ENCODE data around the gene SPATA20.

The SPATA20 gene

GRCh38 chr17:50571681-50572080, 24.7 kb downstream of the SPATA20 start:
- H3K4me3 ChIP-seq (ENCODE audit: low read depth, low read length): no peak overlapping the region
- TF ChIP-seq, protein P1, sequence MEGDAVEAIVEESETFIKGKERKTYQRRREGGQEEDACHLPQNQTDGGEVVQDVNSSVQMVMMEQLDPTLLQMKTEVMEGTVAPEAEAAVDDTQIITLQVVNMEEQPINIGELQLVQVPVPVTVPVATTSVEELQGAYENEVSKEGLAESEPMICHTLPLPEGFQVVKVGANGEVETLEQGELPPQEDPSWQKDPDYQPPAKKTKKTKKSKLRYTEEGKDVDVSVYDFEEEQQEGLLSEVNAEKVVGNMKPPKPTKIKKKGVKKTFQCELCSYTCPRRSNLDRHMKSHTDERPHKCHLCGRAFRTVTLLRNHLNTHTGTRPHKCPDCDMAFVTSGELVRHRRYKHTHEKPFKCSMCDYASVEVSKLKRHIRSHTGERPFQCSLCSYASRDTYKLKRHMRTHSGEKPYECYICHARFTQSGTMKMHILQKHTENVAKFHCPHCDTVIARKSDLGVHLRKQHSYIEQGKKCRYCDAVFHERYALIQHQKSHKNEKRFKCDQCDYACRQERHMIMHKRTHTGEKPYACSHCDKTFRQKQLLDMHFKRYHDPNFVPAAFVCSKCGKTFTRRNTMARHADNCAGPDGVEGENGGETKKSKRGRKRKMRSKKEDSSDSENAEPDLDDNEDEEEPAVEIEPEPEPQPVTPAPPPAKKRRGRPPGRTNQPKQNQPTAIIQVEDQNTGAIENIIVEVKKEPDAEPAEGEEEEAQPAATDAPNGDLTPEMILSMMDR (IDR thresholded peaks at IDR 0.05; ENCODE audit: borderline replicate concordance, insufficient read depth, low read depth, low read length): no peak

DNA sequence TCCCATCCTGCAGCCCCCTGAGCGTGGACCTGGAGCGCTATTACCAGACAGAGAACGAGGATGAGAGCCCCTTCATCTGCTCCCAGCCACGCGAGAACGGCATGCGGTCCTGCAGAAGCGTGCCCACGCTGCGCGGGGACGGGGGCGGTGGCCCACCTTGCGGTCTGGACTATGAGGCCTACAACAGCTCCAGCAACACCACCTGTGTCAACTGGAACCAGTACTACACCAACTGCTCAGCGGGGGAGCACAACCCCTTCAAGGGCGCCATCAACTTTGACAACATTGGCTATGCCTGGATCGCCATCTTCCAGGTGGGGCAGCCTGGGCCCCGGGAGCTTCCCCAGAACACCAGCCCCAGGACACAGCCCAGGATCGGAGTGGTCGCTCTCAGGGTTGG, 25.6 kb downstream of the SPATA20 start:
- no peak overlapping the region for H3K4me3 ChIP-seq (ENCODE audit: low read depth, low read length)
- TF ChIP-seq, protein P1 (IDR thresholded peaks at IDR 0.05; ENCODE audit: borderline replicate concordance, insufficient read depth, low read depth, low read length): no peak

- no peak overlapping the region for H3K4me3 ChIP-seq (ENCODE audit: low read depth, low read length)
- TF ChIP-seq, protein P1 (IDR thresholded peaks at IDR 0.05; ENCODE audit: borderline replicate concordance, insufficient read depth, low read depth, low read length): no peak
Measured at GRCh38 chr17:50573866-50574611, 27.1 kb downstream of the SPATA20 start.

DNA sequence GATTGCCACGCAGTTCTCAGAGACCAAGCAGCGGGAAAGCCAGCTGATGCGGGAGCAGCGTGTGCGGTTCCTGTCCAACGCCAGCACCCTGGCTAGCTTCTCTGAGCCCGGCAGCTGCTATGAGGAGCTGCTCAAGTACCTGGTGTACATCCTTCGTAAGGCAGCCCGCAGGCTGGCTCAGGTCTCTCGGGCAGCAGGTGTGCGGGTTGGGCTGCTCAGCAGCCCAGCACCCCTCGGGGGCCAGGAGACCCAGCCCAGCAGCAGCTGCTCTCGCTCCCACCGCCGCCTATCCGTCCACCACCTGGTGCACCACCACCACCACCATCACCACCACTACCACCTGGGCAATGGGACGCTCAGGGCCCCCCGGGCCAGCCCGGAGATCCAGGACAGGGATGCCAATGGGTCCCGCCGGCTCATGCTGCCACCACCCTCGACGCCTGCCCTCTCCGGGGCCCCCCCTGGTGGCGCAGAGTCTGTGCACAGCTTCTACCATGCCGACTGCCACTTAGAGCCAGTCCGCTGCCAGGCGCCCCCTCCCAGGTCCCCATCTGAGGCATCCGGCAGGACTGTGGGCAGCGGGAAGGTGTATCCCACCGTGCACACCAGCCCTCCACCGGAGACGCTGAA, 28.7 kb downstream of the SPATA20 start:
- TF ChIP-seq, protein P1 (IDR thresholded peaks at IDR 0.05; ENCODE audit: borderline replicate concordance, insufficient read depth, low read depth, low read length): no peak
- no peak overlapping the region for H3K4me3 ChIP-seq (ENCODE audit: low read depth, low read length)

GRCh38 chr17:50576864-50577263, 29.9 kb downstream of the SPATA20 start:
- H3K4me3 ChIP-seq (ENCODE audit: low read depth, low read length): no peak overlapping the region
- TF ChIP-seq, protein P1 (IDR thresholded peaks at IDR 0.05; ENCODE audit: borderline replicate concordance, insufficient read depth, low read depth, low read length): no peak

- no peak overlapping the region for H3K4me3 ChIP-seq (ENCODE audit: low read depth, low read length)
- TF ChIP-seq, protein P1 (IDR thresholded peaks at IDR 0.05; ENCODE audit: borderline replicate concordance, insufficient read depth, low read depth, low read length): no peak
Measured at GRCh38 chr17:50577451-50577954, 30.5 kb downstream of the SPATA20 start.

DNA sequence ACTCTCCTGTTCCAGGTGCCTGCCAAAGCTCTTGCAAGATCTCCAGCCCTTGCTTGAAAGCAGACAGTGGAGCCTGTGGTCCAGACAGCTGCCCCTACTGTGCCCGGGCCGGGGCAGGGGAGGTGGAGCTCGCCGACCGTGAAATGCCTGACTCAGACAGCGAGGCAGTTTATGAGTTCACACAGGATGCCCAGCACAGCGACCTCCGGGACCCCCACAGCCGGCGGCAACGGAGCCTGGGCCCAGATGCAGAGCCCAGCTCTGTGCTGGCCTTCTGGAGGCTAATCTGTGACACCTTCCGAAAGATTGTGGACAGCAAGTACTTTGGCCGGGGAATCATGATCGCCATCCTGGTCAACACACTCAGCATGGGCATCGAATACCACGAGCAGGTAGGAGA, 31.2 kb downstream of the SPATA20 start:
- TF ChIP-seq, protein P1 (IDR thresholded peaks at IDR 0.05; ENCODE audit: borderline replicate concordance, insufficient read depth, low read depth, low read length): no peak
- H3K4me3 ChIP-seq (ENCODE audit: low read depth, low read length): no peak overlapping the region

Measured in GM12875 (cell line).